ENCODE results near the gene ICOS. TPM values are rescaled to one million over a fixed set of nuclear protein-coding genes. Genes with fewer than 3 reads are reported as not detected.

Gene ICOS
- total RNA-seq, 1 experiment from 2014 or later = not detected

DNA sequence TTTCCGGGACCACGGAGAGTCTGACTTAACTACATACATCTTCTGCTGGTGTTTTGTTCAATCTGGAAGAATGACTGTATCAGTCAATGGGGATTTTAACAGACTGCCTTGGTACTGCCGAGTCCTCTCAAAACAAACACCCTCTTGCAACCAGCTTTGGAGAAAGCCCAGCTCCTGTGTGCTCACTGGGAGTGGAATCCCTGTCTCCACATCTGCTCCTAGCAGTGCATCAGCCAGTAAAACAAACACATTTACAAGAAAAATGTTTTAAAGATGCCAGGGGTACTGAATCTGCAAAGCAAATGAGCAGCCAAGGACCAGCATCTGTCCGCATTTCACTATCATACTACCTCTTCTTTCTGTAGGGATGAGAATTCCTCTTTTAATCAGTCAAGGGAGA, 23.1 kb downstream of the ICOS start:
- Histone ChIP-seq H2AK5ac (ENCODE audit: insufficient read length, low read length) (no peak overlapping the region), H3K14ac (ENCODE audit: insufficient read depth, low read length) (no peak overlapping the region), H4K5ac (ENCODE audit: insufficient read length, low read depth, low read length) (no peak overlapping the region), H2AFZ (ENCODE audit: low read length) (no peak overlapping the region), H4K20me1 (ENCODE audit: control insufficient read depth, insufficient read depth, insufficient read length) (no peaks in the 10 kb centered on the region), H3K56ac (ENCODE audit: insufficient read length, low read depth, low read length) (no peak overlapping the region), H3K23ac (ENCODE audit: insufficient read length, low read depth, low read length) (no peak overlapping the region), H3K9me3 (ENCODE audit: control insufficient read depth, low read depth, low read length) (no peaks in the 10 kb centered on the region), H4K91ac (ENCODE audit: insufficient read length, low read depth, low read length) (no peak overlapping the region), H3K23me2 (ENCODE audit: insufficient read length, low read depth, low read length, poor library complexity, severe bottlenecking) (no peaks in the 10 kb centered on the region), H3K27ac (ENCODE audit: insufficient read length, low read depth, low read length) (no peak overlapping the region), H3K9ac (ENCODE audit: extremely low read depth, insufficient read length, low read length) (no peak overlapping the region), H3K79me2 (ENCODE audit: insufficient read depth, low read length) (no peaks in the 10 kb centered on the region), H4K8ac (replicated peaks; ENCODE audit: insufficient read length, low read depth, low read length) (no peak overlapping the region), H3K4ac (ENCODE audit: low read depth, low read length) (no peak overlapping the region), H3T11ph (ENCODE audit: low read length) (no peak overlapping the region), H3K18ac (ENCODE audit: insufficient read length, low read depth, low read length) (no peak overlapping the region), H3K4me2 (ENCODE audit: insufficient read depth, insufficient read length, low read length) (no peak overlapping the region), H3K27me3 (ENCODE audit: insufficient read depth, low read length) (no peaks in the 10 kb centered on the region), H2BK15ac (ENCODE audit: low read depth, low read length) (no peak overlapping the region), H2BK20ac (ENCODE audit: low read depth, low read length, poor library complexity, severe bottlenecking) (no peak overlapping the region), H2BK5ac (ENCODE audit: insufficient read length, low read length) (no peak overlapping the region), H2BK12ac (ENCODE audit: insufficient read length, low read depth, low read length) (no peak overlapping the region), H3K4me1 (ENCODE audit: insufficient read depth, low read length) (no peaks in the 10 kb centered on the region; the same call in 1 of the 2 replicates), H3K79me1 (ENCODE audit: insufficient read depth, low read depth, low read length, poor library complexity, severe bottlenecking) (no peaks in the 10 kb centered on the region), H2BK120ac (ENCODE audit: low read depth, low read length, poor library complexity, severe bottlenecking) (no peak overlapping the region)
- H3K9me3 Mint-ChIP-seq = no peaks in the 10 kb centered on the region; a peak in 1 of 5 replicates
- peaks cover 3% of the 10 kb centered on the region; the same call in 1 of the 2 replicates for H3K27me3 Mint-ChIP-seq (ENCODE audit: low read depth)
- peaks cover 5 to 7% of the 10 kb centered on the region in 2 experiments for H3K4me1 Mint-ChIP-seq
- no peak overlapping the region for H3K4me3 Mint-ChIP-seq
- no peak overlapping the region for H3K27ac Mint-ChIP-seq
- TF ChIP-seq, protein P1, sequence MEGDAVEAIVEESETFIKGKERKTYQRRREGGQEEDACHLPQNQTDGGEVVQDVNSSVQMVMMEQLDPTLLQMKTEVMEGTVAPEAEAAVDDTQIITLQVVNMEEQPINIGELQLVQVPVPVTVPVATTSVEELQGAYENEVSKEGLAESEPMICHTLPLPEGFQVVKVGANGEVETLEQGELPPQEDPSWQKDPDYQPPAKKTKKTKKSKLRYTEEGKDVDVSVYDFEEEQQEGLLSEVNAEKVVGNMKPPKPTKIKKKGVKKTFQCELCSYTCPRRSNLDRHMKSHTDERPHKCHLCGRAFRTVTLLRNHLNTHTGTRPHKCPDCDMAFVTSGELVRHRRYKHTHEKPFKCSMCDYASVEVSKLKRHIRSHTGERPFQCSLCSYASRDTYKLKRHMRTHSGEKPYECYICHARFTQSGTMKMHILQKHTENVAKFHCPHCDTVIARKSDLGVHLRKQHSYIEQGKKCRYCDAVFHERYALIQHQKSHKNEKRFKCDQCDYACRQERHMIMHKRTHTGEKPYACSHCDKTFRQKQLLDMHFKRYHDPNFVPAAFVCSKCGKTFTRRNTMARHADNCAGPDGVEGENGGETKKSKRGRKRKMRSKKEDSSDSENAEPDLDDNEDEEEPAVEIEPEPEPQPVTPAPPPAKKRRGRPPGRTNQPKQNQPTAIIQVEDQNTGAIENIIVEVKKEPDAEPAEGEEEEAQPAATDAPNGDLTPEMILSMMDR (conservative IDR thresholded peaks at IDR 0.05) = no peak
- WGBS (ENCODE audit: extremely low coverage, insufficient read length, low lambda C conversion rate) = no CpG with 5 or more reads among the region's 4 CpGs
- DNase-seq = no peak
- no peaks in the 10 kb centered on the region for H3K36me3 Mint-ChIP-seq (ENCODE audit: insufficient read depth in 1 of 3, low read depth in 3 of 3)
